CD8-positive, alpha-beta memory T cell (primary cell): ENCODE results near the gene PAFAH1B1. TPM values are rescaled to one million over a fixed set of nuclear protein-coding genes. Genes with fewer than 3 reads are reported as not detected.

Experiments
- CTCF ChIA-PET: fragments of 350-600 bp; sonication (Branson Sonifier 250); formaldehyde crosslinking; loops from one replicate; lab custom pipeline; 2021; ENCODE audit warnings: antibody characterized with exemption; lab: Charles Lee
- POLR2A ChIA-PET: fragments of 350-600 bp; sonication (Branson Sonifier 250); formaldehyde crosslinking; loops from one replicate; lab custom pipeline; 2021; ENCODE audit warnings: antibody characterized with exemption; lab: Charles Lee
- DNase-seq, 5 donors: peaks; one replicate each; pipeline versions ENCODE4 v3.0.0 to v3.0.0-alpha.2; 2020 to 2022; ENCODE audit warnings: mixed read lengths in 1 of 5
- H3K27ac ChIP-seq: one replicate; pipeline ENCODE4 v1.7.0; 2013; ENCODE audit warnings: low read depth, mild to moderate bottlenecking, low read length, moderate library complexity
- H3K27me3 ChIP-seq: 2 replicates; pipeline ENCODE4 v1.7.0; 2013; ENCODE audit warnings: low read length, mild to moderate bottlenecking; ENCODE audit not compliant: insufficient read depth, poor library complexity, severe bottlenecking
- H3K36me3 ChIP-seq: 2 replicates; pipeline ENCODE4 v1.7.0; 2013; ENCODE audit warnings: mild to moderate bottlenecking, low read length, moderate library complexity; ENCODE audit not compliant: insufficient read depth
- H3K4me1 ChIP-seq: 2 replicates; pipeline ENCODE4 v1.7.0; 2013; ENCODE audit warnings: mild to moderate bottlenecking, low read length, moderate library complexity; ENCODE audit not compliant: insufficient read depth
- H3K4me3 ChIP-seq: 2 replicates; pipeline ENCODE4 v1.7.0; 2013; ENCODE audit warnings: mild to moderate bottlenecking, low read length
- H3K9me3 ChIP-seq: 2 replicates; pipeline ENCODE4 v1.7.0; 2013; ENCODE audit warnings: mild to moderate bottlenecking, low read length
- H3K27ac Mint-ChIP-seq, 8 donors: one replicate each; pipeline ENCODE4 v1.8.0; 2020 to 2021; ENCODE audit warnings: mixed read lengths in 8 of 8, mild to moderate bottlenecking in 6 of 8, inconsistent platforms in 3 of 8, moderate library complexity in 3 of 8
- H3K27me3 Mint-ChIP-seq, 2 donors: one replicate each; pipeline ENCODE4 v1.8.0; 2020 to 2021; ENCODE audit warnings: mixed read lengths in 2 of 2, mild to moderate bottlenecking in 1 of 2, moderate library complexity in 1 of 2
- H3K36me3 Mint-ChIP-seq, 3 donors: one replicate each; pipeline ENCODE4 v1.8.0; 2020 to 2021; ENCODE audit warnings: mixed read lengths in 3 of 3, inconsistent platforms in 1 of 3, mild to moderate bottlenecking in 1 of 3
- H3K4me1 Mint-ChIP-seq, 3 donors: one replicate each; pipeline ENCODE4 v1.8.0; 2020 to 2021; ENCODE audit warnings: mixed read lengths in 3 of 3, inconsistent platforms in 1 of 3, mild to moderate bottlenecking in 1 of 3
- H3K4me3 Mint-ChIP-seq, 7 donors: one replicate each; pipeline ENCODE4 v1.8.0; 2020 to 2021; ENCODE audit warnings: mixed read lengths in 7 of 7, mild to moderate bottlenecking in 6 of 7, moderate library complexity in 4 of 7, inconsistent platforms in 2 of 7
- H3K9me3 Mint-ChIP-seq, 5 donors: one replicate each; pipeline ENCODE4 v1.8.0; 2020 to 2022; ENCODE audit warnings: mixed read lengths in 5 of 5, mild to moderate bottlenecking in 3 of 5, moderate library complexity in 2 of 5, inconsistent platforms in 1 of 5
- polyA plus RNA-seq: library from polyadenylated mRNA; unstranded; fragments of 300-500 nt; fragmentation: Illumina TruSeq; gene quantifications from one replicate; pipeline ENCODE4 v1.2.3, GENCODE V29; 2021
- total RNA-seq, 2 experiments: library from RNA; stranded (reverse); gene quantifications; one replicate each; pipeline ENCODE4 v1.2.3, GENCODE V29; 2021

The PAFAH1B1 gene
- total and polyA plus RNA-seq, 3 experiments from 2014 or later, result 13.2 to 168 (median 159) TPM

GRCh38 chr17:2688351-2689342, 95.2 kb downstream of the PAFAH1B1 start:
- Histone ChIP-seq H3K4me3 (no peak overlapping the region), H3K9me3 (no peaks in the 10 kb centered on the region), H3K36me3 (no peaks in the 10 kb centered on the region), H3K27ac (no peak overlapping the region), H3K27me3 (no peaks in the 10 kb centered on the region), H3K4me1 (peaks cover 12% of the 10 kb centered on the region)
- ChIA-PET POLR2A (interaction anchor here (0.5 kb wide), 1 partner anchor 37 kb away, joined by 3 read pairs; no protein-coding TSS in a partner anchor), CTCF (no interaction called here)
- peak overlapping the region; percentile 30 to 87 (median 67) for H3K4me3 Mint-ChIP-seq
- H3K27ac Mint-ChIP-seq, result peak overlapping the region; percentile 72 to 92 (median 92)
- peaks cover 0 to 2% of the 10 kb centered on the region in 2 donors for H3K27me3 Mint-ChIP-seq
- H3K9me3 Mint-ChIP-seq, result no peaks in the 10 kb centered on the region
- peaks cover 0 to 25% (median 0%) of the 10 kb centered on the region in 3 donors for H3K36me3 Mint-ChIP-seq
- peaks cover 14 to 30% (median 18%) of the 10 kb centered on the region in 3 donors for H3K4me1 Mint-ChIP-seq
- DNase-seq, result no peak

GRCh38 chr17:2689411-2690164, 96.1 kb downstream of the PAFAH1B1 start:
- Histone ChIP-seq H3K9me3 (no peaks in the 10 kb centered on the region), H3K27me3 (no peaks in the 10 kb centered on the region), H3K27ac (no peak overlapping the region), H3K4me3 (no peak overlapping the region), H3K36me3 (no peaks in the 10 kb centered on the region), H3K4me1 (peaks cover 12% of the 10 kb centered on the region)
- H3K27me3 Mint-ChIP-seq, result no peaks in the 10 kb centered on the region
- peak in 4 of 5 donors; percentile 34 to 76 (median 54) for DNase-seq
- H3K36me3 Mint-ChIP-seq, result peaks cover 0 to 21% (median 0%) of the 10 kb centered on the region in 3 donors
- peak overlapping the region in 6 of 7 donors; percentile 59 to 87 (median 70) for H3K4me3 Mint-ChIP-seq
- ChIA-PET POLR2A (no interaction called here), CTCF (no interaction called here)
- H3K9me3 Mint-ChIP-seq, result no peaks in the 10 kb centered on the region
- peaks cover 14 to 32% (median 18%) of the 10 kb centered on the region in 3 donors for H3K4me1 Mint-ChIP-seq
- H3K27ac Mint-ChIP-seq, result peak overlapping the region; percentile 72 to 92 (median 92)

- H3K4me1 ChIP-seq, result peaks cover 12% of the 10 kb centered on the region
- Mint-ChIP-seq H3K27ac (peak overlapping the region in 1 of 8 donors; percentile 54), H3K27me3 (no peaks in the 10 kb centered on the region), H3K4me1 (peaks cover 14 to 32% (median 18%) of the 10 kb centered on the region in 3 donors), H3K9me3 (no peaks in the 10 kb centered on the region), H3K36me3 (peaks cover 0 to 28% (median 0%) of the 10 kb centered on the region in 3 donors), H3K4me3 (no peak overlapping the region)
- no peak overlapping the region for H3K4me3 ChIP-seq
- H3K27me3 ChIP-seq, result no peaks in the 10 kb centered on the region
- no peaks in the 10 kb centered on the region for H3K9me3 ChIP-seq
- no peaks in the 10 kb centered on the region for H3K36me3 ChIP-seq
- CTCF ChIA-PET, result no interaction called here
- POLR2A ChIA-PET, result no interaction called here
- no peak overlapping the region for H3K27ac ChIP-seq
- DNase-seq, result peak in 1 of 5 donors; percentile 45
Observed at GRCh38 chr17:2690165-2691068, 97.0 kb downstream of the PAFAH1B1 start.

GRCh38 chr17:2691069-2691871, 97.8 kb downstream of the PAFAH1B1 start:
- DNase-seq, result peak in 1 of 5 donors; percentile 45
- H3K4me1 ChIP-seq, result peaks cover 12% of the 10 kb centered on the region

GRCh38 chr17:2691965-2692780, 98.7 kb downstream of the PAFAH1B1 start:
- no peaks in the 10 kb centered on the region for H3K27me3 ChIP-seq
- no peaks in the 10 kb centered on the region for H3K36me3 ChIP-seq
- Mint-ChIP-seq H3K27ac (no peak overlapping the region), H3K27me3 (no peaks in the 10 kb centered on the region), H3K4me3 (no peak overlapping the region), H3K4me1 (peaks cover 14 to 29% (median 18%) of the 10 kb centered on the region in 3 donors), H3K36me3 (peaks cover 0 to 36% (median 0%) of the 10 kb centered on the region in 3 donors), H3K9me3 (no peaks in the 10 kb centered on the region)
- ChIA-PET CTCF (no interaction called here), POLR2A (interaction anchor here (0.9 kb wide), 1 partner anchor 19 kb away, joined by 8 read pairs; no protein-coding TSS in a partner anchor)
- DNase-seq, result peak in 1 of 5 donors; percentile 45
- no peak overlapping the region for H3K27ac ChIP-seq
- H3K9me3 ChIP-seq, result no peaks in the 10 kb centered on the region
- H3K4me1 ChIP-seq, result peaks cover 12% of the 10 kb centered on the region
- no peak overlapping the region for H3K4me3 ChIP-seq

More at GRCh38 chr17:2691069-2691871, 97.8 kb downstream of the PAFAH1B1 start:
- Histone ChIP-seq H3K27ac (no peak overlapping the region), H3K36me3 (no peaks in the 10 kb centered on the region), H3K9me3 (no peaks in the 10 kb centered on the region), H3K27me3 (no peaks in the 10 kb centered on the region), H3K4me3 (no peak overlapping the region)
- Mint-ChIP-seq H3K9me3 (no peaks in the 10 kb centered on the region), H3K4me1 (peaks cover 14 to 32% (median 18%) of the 10 kb centered on the region in 3 donors), H3K27ac (no peak overlapping the region), H3K36me3 (peaks cover 0 to 30% (median 0%) of the 10 kb centered on the region in 3 donors), H3K4me3 (peak overlapping the region in 1 of 7 donors; percentile 68), H3K27me3 (no peaks in the 10 kb centered on the region)
- CTCF ChIA-PET, result no interaction called here
- POLR2A ChIA-PET, result no interaction called here

- ChIA-PET CTCF (no interaction called here), POLR2A (interaction anchor here (0.9 kb wide), 1 partner anchor 18 kb away, joined by 8 read pairs; no protein-coding TSS in a partner anchor)
- Histone ChIP-seq H3K9me3 (no peaks in the 10 kb centered on the region), H3K4me3 (no peak overlapping the region), H3K36me3 (no peaks in the 10 kb centered on the region), H3K27me3 (no peaks in the 10 kb centered on the region), H3K4me1 (peaks cover 12% of the 10 kb centered on the region), H3K27ac (no peak overlapping the region)
- no peak overlapping the region for H3K4me3 Mint-ChIP-seq
- DNase-seq, result peak in 1 of 5 donors; percentile 35
- H3K27me3 Mint-ChIP-seq, result no peaks in the 10 kb centered on the region
- peaks cover 0 to 40% (median 0%) of the 10 kb centered on the region in 3 donors for H3K36me3 Mint-ChIP-seq
- no peak overlapping the region for H3K27ac Mint-ChIP-seq
- no peaks in the 10 kb centered on the region for H3K9me3 Mint-ChIP-seq
- peaks cover 11 to 25% (median 15%) of the 10 kb centered on the region in 3 donors for H3K4me1 Mint-ChIP-seq
Observed at GRCh38 chr17:2692781-2693135, 99.3 kb downstream of the PAFAH1B1 start.
